Measurements from ENCODE around the gene TPSG1. TPM values are rescaled to one million over a fixed set of nuclear protein-coding genes. Genes with fewer than 3 reads are reported as not detected.
A peak's percentile ranks its signal among the peaks of the same experiment; 100 is the strongest.

Gene TPSG1
- total and polyA plus RNA-seq, 2 experiments from 2014 or later: 0.77 TPM; not detected in 1

GRCh38 chr16:1197237-1197866 is 27.7 kb downstream of the TPSG1 start:
- H3K4me3 ChIP-seq: no peak overlapping the region
- TF ChIP-seq CTCF (IDR thresholded peaks at IDR 0.05; ENCODE audit: low read depth, low read length): no peak
- no peaks in the 10 kb centered on the region for H3K27me3 ChIP-seq
- no peak overlapping the region for H3K27ac ChIP-seq
- no peaks in the 10 kb centered on the region for H3K4me1 ChIP-seq (ENCODE audit: low read depth)
- no peaks in the 10 kb centered on the region for H3K9me3 ChIP-seq (ENCODE audit: low read depth)
- H3K36me3 ChIP-seq: no peaks in the 10 kb centered on the region
- DNase-seq (ENCODE audit: low read depth in 1 of 2, low spot score in 1 of 2): no peak

DNA sequence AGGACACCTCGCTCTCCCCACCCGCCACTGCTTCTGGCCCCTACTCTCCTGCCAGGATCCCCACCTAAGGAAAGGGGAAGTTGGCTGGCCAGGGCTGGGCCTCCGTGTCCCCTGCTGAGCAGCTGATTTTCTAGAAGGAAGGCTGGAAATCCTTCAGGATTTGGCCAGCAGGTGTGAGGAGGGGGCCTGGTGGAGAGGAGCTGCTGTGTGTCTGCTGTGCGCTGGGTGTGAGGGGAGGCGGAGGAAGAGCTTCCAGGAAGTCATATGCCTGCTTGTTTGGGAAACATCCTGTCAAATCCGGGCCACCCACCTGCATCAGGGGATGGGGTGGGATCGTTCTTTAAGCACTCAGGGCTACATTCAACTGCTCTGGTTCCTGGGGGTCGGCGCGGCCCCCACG is 28.6 kb downstream of the TPSG1 start:
- H3K4me3 ChIP-seq: no peak overlapping the region
- H3K27me3 ChIP-seq: no peaks in the 10 kb centered on the region
- no peak for DNase-seq (ENCODE audit: low read depth in 1 of 2, low spot score in 1 of 2)
- H3K4me1 ChIP-seq (ENCODE audit: low read depth): no peaks in the 10 kb centered on the region
- no peak for TF ChIP-seq CTCF (IDR thresholded peaks at IDR 0.05; ENCODE audit: low read depth, low read length)
- no peaks in the 10 kb centered on the region for H3K36me3 ChIP-seq
- H3K27ac ChIP-seq: no peak overlapping the region
- no peaks in the 10 kb centered on the region for H3K9me3 ChIP-seq (ENCODE audit: low read depth)

- Histone ChIP-seq H3K27me3 (no peaks in the 10 kb centered on the region), H3K36me3 (no peaks in the 10 kb centered on the region), H3K4me1 (ENCODE audit: low read depth) (no peaks in the 10 kb centered on the region), H3K9me3 (ENCODE audit: low read depth) (no peaks in the 10 kb centered on the region), H3K27ac (no peak overlapping the region), H3K4me3 (no peak overlapping the region)
- no peak for TF ChIP-seq CTCF (IDR thresholded peaks at IDR 0.05; ENCODE audit: low read depth, low read length)
- DNase-seq (ENCODE audit: low read depth in 1 of 2, low spot score in 1 of 2): no peak
Observed at GRCh38 chr16:1195393-1195666, 29.7 kb downstream of the TPSG1 start.

- Histone ChIP-seq H3K27me3 (no peaks in the 10 kb centered on the region), H3K36me3 (no peaks in the 10 kb centered on the region), H3K4me1 (ENCODE audit: low read depth) (no peaks in the 10 kb centered on the region), H3K9me3 (ENCODE audit: low read depth) (no peaks in the 10 kb centered on the region), H3K4me3 (no peak overlapping the region), H3K27ac (no peak overlapping the region)
- TF ChIP-seq CTCF (IDR thresholded peaks at IDR 0.05; ENCODE audit: low read depth, low read length): peak; percentile 83
- DNase-seq (ENCODE audit: low read depth in 1 of 2, low spot score in 1 of 2): peak in 1 of 2 donors; percentile 45
Observed at GRCh38 chr16:1194665-1195392, 30.2 kb downstream of the TPSG1 start.

DNA sequence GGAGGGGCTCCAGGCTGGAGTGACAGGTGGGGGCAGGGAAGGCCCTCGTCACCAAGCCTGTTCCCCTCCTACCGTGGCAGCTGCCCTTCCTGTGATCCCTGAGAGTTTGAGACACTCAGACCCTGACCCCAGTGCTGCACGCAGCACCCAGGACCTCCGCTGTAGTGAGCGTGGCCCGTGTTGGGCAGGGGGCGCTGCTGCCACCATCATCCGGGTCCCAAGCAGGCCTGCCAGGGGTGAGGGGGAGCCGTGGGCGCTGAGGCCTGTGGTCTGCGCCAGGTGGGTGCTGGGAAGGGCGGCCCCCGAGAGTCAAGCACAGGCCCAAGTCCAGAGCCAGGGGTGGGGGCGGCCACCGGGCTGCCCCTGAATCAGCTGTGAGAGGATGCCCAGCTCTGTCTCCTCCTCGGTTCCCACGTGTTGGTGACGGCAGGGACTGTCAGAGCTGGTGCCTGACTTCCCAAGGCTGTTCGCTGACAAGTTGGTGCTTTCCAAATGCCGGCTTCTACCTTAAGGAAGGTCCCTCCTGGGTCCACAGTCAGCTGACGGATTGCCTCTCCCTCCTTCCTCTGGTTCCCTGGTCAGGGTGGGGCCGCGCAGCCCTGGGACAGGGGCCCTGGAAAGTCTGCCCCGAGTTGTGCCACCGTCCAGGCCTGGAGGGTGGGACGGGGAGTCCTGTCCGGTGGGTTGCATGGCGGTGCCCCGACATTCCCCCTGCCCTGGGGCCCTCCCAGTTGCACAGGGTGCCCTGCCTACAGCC is 31.1 kb downstream of the TPSG1 start:
- no peaks in the 10 kb centered on the region for H3K36me3 ChIP-seq
- no peak for DNase-seq (ENCODE audit: low read depth in 1 of 2, low spot score in 1 of 2)
- H3K27me3 ChIP-seq: no peaks in the 10 kb centered on the region
- no peaks in the 10 kb centered on the region for H3K4me1 ChIP-seq (ENCODE audit: low read depth)
- H3K27ac ChIP-seq: no peak overlapping the region
- H3K4me3 ChIP-seq: no peak overlapping the region
- no peaks in the 10 kb centered on the region for H3K9me3 ChIP-seq (ENCODE audit: low read depth)
- TF ChIP-seq CTCF (IDR thresholded peaks at IDR 0.05; ENCODE audit: low read depth, low read length): no peak
